GM18520 (cell line): ENCODE measurements around the gene DYRK1A.

ENCODE experiments used
- ATAC-seq: cut with Tn5 transposase; IDR thresholded peaks from one replicate; pipeline ENCODE4 v1.9.1; 2021; ENCODE audit not compliant: unreplicated experiment

The DYRK1A gene

GRCh38 chr21:37475186-37475868, 108.8 kb downstream of the DYRK1A start:
- no peak for ATAC-seq

- no peak for ATAC-seq
Observed at GRCh38 chr21:37478794-37479193, 112.2 kb downstream of the DYRK1A start.

DNA sequence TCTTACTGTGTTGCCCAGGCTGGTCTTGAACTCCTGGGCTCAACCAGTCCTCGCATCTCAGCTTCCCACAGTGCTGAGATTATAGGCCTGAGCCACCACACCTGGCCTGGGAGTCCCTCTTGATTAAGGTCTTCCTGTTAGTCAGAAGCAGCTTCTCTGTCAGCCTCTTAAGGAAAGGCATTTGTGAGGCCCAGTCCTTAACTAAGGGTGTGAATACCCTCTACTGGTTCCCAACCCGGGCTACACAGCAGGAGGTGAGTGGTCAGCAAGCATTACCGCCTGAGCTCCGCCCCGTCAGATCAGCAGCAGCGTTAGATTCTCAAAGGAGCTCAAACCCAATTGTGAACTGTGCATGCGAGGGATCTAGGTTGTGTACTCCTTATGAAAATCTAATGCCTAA, 117.2 kb downstream of the DYRK1A start:
- ATAC-seq, result no peak

DNA sequence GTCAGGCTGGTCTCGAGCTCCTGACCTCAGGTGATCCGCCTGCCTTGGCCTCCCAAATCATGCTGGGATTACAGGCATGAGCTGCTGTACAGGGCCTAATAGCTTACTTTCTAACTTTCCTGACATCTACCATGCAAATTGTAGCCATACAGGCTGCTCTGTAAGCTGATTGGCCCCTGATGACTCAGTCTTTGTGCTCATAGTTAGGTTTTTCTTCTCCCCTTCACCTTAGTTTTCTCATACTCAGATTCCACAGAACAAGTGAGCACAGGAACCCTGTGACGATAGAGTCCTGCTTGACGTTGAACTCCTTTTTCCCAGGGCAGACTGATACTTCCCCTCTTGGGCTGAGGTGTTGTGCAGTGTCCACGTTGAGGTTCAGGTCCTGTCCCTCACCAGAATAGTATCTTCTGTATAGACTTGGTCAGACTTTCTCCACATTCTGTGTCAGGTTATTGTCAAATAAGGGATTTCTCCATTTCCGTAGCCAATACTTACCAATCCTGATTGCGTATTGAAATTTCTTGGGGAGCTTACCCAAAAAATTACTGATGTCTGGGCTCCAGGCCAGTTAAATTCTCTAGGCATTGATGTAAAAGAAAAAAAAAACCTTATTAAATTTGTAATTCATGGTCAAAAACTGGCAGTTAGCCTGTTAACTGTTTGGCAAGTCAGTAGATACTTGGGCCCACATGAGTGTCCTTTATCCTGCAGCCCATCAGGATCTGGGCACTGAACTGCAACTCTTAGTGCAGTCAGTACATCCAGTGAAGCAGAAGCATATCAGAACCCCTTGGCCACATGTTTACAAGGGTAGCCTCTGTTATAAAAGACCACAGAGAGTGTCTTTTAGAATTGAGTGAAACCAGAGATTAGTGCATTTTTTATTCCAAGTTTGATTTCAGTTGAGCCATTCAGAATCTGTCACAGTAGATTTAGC, 118.2 kb downstream of the DYRK1A start:
- ATAC-seq, result no peak

GRCh38 chr21:37489553-37489952, 123.0 kb downstream of the DYRK1A start:
- ATAC-seq, result no peak

GRCh38 chr21:37490084-37490483, 123.5 kb downstream of the DYRK1A start:
- ATAC-seq, result no peak

DNA sequence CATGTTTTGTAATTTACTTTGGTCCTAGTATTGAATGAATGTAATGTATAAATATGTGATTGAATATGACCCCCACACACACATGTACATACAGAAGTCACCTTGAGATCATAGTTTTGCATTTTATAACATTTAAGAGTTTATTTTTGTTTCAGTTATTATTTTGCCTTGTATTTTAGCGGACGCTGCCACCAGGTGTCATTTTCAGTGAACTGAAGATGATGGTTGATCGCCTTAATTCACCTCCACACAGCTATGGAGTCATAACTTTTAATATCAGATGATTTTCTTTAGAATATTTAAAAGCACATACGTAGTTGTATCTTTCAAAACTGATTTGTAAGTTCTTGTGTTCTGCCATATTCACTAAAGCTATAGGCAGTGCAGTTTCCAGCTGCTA, 130.4 kb downstream of the DYRK1A start:
- ATAC-seq, result no peak

GRCh38 chr21:37498664-37499063, 132.1 kb downstream of the DYRK1A start:
- no peak for ATAC-seq

GRCh38 chr21:37502947-37503346, 136.4 kb downstream of the DYRK1A start:
- no peak for ATAC-seq

DNA sequence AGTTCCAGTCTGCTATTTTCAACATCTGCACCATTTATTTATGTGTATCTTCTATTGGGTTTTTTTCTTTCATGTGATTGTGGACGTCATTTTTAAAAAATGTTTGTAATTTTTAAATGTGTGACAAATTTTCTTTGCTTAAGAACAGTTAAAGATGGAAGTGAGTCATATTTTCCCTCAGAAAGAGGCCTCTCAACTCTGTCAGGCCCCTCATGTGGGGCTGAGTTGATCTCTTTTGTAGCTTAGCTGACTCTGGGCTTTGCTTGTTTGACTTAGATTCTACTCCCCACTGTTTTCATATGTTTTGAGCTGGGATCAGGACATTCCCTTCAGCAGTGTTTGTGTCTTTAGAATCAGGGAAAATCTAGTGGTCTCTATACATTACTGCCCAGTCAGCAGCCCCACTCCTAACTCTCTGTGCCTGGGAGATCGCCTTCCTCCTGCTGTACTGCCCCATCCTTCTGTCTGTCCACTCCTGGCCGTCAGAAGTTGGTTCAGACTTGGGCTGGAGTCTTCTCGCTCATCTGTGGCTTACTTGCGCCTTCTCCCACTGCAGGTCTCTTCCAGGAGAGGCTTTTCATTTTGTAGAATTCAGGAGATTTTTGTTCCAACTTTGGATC, 137.4 kb downstream of the DYRK1A start:
- no peak for ATAC-seq

DNA sequence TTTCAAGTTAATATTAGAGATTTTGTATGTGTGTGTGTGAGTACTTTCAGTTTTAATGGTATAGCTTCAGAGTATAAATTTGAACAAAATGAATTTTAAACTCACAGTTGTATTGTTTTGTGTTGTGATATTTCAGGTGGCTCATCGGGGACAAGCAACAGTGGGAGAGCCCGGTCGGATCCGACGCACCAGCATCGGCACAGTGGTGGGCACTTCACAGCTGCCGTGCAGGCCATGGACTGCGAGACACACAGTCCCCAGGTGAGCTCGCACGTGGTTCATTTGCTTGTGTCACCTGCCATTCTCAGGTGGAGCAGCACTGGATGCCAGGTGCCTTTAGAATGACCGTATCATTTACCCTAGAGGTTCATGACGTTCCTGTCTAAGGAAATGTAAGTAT, 139.4 kb downstream of the DYRK1A start:
- ATAC-seq, result no peak

- no peak for ATAC-seq
Observed at GRCh38 chr21:37507716-37508115, 141.1 kb downstream of the DYRK1A start.

GRCh38 chr21:37508341-37508740, 141.8 kb downstream of the DYRK1A start:
- no peak for ATAC-seq

DNA sequence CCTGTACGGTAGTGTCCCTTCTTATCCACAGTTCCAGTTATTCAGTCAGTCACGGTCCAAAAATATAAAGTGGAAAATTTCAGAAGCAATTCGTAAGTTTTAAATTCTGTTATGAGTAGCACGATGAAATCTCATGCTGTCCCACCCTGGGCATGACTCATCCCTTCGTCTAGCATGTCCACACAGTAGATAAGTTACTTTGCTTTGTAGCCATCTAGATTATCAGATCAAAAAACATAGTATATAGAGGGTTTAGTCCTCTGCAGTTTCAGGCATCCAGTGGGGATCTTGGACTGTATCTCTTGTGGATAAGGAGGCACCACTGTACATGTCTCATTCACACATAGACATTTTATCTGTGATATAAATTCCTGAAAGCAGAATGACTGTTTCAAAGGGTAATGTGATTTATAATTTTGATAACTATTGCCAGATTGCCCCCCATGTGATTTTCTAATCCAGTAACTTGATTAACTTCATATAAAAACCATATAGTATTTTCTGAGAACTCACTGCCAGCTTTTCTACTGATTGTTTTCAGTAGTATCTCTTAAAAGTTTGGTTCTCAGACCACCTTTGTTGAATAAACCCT, 143.3 kb downstream of the DYRK1A start:
- no peak for ATAC-seq

GRCh38 chr21:37511848-37512247, 145.3 kb downstream of the DYRK1A start:
- no peak for ATAC-seq

DNA sequence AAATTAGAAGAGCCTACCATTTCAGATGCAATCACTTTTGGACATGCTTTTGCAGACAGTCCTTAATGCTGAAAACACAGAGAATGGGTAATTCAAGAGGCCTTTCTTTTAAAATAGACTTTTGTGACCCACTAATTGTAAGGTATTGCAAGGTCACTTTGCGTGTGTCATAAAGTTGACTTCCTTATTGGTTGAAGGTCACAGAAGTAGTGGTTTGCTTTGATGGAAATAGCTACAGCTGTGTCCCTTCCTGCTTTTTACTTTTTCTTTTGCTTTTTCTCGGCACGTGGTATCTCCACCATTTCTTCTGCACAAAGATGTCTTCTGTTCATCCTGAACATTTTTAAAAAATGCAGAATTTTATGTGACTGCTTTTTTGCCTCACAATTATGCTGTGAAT, 146.8 kb downstream of the DYRK1A start:
- no peak for ATAC-seq

DNA sequence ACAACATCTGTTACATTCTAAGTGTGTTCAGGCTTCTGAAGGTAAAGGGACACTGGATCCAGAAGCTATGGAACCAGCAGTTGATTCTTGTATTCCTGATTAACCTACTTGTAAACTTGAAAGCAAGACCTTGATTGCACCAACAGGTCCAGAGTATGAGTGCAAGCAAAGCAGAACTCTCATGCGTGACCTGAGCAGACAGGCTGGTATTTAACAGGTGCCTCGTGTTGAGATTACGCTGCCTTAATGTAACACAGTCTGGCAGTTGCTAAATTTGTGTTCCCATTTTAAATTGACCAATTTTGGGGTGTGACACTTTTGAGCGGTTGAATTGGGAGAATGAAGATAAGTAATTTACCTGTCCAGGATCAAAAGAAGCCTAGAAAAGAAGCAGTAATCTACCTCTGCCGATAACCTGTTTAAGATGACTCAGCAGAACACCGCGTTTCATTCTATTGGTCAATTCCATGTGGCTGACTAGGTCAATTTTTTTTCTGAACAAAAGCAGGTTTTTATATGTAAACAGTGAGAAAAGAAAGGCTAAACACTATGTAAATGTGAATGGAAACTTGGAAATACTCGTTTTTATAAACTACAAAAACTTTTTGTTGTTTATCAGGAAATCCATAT, 147.6 kb downstream of the DYRK1A start:
- ATAC-seq, result no peak

GRCh38 chr21:37516998-37517397, 150.4 kb downstream of the DYRK1A start:
- no peak for ATAC-seq

GRCh38 chr21:37520801-37521200, 154.2 kb downstream of the DYRK1A start:
- no peak for ATAC-seq

DNA sequence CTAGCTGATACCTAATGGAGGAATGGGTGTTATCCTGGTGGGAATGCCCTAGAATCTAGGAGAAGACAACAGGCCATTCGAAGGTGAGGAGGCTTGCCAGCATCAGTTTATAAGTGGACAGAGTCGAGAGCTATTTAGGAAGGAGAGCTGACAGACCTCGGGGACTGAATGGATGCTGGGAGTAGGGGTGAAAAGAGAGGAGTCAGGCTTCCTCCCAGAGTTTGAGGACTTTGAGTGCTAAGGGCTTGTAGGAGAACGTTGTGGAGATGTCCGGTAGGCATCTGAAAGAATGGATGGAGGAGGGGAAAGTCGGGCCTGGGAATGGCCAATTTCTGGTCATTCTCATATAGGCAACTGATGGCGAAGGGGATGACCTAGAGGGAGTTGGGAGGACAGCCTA, 155.1 kb downstream of the DYRK1A start:
- no peak for ATAC-seq
